ENCODE measurements around the gene SLC27A5.
A peak's percentile ranks its signal among the peaks of the same experiment; 100 is the strongest.
"Not testable (repeated sequence)": the region's sequence is repeated elsewhere in the genome, so short reads cannot be mapped to it uniquely, and the experiment has no call there.

The SLC27A5 gene

DNA sequence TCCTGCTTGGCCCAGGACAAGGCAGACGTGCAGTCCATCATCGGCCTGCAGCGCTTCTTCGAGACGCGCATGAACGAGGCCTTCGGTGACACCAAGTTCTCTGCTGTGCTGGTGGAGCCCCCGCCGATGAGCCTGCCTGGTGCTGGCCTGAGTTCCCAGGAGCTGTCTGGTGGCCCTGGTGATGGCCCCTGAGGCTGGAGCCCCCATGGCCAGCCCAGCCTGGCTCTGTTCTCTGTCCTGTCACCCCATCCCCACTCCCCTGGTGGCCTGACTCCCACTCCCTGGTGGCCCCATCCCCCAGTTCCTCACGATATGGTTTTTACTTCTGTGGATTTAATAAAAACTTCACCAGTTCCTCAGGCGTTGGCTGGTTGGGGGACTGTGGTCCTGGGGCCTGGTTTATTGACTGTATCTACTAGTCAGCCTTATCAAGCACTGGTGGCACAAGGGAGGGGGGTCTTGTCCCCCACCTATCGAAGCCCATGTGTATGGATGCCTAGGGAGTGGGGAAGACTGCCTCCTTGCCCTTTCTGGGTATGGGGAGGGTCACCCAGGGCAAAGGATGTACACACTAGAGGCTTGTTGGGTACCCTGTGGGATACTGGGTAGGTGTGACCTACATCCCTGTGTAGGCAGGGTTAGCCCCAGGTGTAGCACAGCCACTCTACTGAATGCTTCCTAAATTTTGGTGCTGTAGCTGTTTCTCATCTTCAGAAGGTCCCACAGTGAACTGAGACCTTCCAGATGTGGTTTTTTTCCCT, 38.8 kb upstream of the SLC27A5 start:
- DNase-seq (ENCODE audit: low read depth), result no peak

DNA sequence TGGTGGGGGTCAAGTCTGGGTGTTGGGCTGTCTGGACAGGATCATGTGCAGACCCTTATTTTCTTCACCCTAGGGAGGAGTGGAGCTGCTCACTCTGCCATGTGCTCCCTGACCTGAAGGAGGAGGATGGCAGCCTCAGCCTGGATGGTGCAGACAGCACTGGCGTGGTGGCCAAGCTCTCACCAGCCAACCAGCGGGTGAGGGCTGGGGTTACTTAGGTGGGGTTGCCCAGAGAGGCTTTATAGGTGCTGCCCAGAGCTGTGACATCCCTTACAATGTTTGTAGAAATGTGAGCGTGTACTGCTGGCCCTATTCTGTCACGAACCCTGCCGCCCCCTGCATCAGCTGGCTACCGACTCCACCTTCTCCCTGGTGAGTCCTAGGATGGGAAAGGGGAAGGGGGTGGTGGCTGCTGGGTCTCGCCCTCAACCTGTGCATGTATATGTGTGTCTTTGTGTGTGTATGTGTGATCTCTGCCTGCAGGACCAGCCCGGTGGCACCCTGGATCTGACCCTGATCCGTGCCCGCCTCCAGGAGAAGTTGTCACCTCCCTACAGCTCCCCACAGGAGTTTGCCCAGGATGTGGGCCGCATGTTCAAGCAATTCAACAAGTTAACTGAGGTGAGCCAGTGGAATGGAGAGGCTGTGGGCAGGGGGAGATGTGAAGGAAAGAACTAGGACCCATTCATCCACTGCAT, 38.0 kb upstream of the SLC27A5 start:
- no peak for DNase-seq (ENCODE audit: low read depth)

DNA sequence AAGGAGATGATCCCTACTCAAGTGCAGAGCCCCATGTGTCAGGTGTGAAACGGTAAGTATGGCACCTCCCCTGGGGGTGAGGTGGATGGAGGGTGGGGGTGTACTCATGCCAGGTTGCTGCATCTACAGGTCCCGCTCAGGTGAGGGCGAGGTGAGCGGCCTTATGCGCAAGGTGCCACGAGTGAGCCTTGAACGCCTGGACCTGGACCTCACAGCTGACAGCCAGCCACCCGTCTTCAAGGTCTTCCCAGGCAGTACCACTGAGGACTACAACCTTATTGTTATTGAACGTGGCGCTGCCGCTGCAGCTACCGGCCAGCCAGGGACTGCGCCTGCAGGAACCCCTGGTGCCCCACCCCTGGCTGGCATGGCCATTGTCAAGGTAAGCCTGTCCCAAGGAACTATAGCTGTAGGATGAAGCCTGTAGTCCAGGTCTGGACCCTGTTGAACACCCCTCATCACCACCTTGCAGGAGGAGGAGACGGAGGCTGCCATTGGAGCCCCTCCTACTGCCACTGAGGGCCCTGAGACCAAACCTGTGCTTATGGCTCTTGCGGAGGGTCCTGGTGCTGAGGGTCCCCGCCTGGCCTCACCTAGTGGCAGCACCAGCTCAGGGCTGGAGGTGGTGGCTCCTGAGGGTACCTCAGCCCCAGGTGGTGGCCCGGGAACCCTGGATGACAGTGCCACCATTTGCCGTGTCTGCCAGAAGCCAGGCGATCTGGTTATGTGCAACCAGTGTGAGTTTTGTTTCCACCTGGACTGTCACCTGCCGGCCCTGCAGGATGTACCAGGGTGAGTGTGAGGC, 37.3 kb upstream of the SLC27A5 start:
- no peak for DNase-seq (ENCODE audit: low read depth)

DNA sequence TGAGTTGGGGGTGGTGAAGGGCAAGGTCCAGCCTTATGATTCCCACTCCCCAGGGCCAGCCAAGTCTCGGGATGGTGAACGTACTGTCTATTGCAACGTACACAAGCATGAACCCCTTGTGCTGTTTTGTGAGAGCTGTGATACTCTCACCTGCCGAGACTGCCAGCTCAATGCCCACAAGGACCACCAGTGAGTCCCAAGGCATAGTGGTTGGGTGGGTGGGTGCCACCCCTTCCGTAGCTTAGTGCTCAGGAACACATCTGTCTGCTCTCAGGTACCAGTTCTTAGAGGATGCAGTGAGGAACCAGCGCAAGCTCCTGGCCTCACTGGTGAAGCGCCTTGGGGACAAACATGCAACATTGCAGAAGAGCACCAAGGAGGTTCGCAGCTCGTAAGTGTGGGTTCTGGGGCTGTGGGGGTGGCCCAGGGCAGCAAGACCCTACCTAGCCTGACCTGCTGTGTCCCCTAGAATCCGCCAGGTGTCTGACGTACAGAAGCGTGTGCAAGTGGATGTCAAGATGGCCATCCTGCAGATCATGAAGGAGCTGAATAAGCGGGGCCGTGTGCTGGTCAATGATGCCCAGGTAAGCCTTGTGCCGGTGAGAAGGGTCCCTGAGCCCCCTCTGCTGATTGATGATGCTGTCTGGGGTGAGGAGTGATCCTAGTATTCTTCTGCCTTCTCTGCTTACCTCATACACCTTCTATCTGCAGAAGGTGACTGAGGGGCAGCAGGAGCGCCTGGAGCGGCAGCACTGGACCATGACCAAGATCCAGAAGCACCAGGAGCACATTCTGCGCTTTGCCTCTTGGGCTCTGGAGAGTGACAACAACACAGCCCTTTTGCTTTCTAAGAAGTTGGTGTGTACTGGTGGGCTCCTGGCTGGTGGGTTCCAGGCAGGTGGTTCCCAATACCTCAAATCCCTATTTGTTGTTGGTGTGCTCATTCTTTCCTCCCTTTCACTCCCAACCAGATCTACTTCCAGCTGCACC, 35.8 kb upstream of the SLC27A5 start:
- DNase-seq (ENCODE audit: low read depth), result no peak

DNA sequence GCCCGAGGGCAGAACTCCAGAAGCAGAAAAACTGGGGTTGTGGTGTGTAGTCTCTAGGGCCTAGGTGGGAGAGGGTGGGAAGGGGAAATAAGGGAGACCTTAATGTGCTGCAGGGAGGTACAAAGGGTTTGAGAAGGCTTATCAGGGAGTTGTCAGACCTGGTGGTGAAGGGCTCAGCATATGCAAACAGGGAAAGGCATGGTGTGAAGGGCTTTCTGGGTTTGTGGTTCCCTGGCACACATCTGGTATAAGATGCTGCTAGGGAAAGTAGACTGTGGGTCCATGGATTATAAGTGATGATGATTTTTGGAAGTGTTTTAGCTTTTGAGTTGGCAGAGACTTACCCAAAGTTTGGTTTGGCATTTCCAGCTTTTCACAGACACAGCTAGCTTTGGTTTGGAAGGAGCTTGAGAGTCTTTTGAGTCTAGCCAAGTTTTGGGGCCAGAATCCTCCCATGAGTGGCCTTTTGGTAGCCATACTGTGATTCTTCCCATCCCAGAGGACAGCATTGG, 34.3 kb upstream of the SLC27A5 start:
- no peak for DNase-seq (ENCODE audit: low read depth)

DNA sequence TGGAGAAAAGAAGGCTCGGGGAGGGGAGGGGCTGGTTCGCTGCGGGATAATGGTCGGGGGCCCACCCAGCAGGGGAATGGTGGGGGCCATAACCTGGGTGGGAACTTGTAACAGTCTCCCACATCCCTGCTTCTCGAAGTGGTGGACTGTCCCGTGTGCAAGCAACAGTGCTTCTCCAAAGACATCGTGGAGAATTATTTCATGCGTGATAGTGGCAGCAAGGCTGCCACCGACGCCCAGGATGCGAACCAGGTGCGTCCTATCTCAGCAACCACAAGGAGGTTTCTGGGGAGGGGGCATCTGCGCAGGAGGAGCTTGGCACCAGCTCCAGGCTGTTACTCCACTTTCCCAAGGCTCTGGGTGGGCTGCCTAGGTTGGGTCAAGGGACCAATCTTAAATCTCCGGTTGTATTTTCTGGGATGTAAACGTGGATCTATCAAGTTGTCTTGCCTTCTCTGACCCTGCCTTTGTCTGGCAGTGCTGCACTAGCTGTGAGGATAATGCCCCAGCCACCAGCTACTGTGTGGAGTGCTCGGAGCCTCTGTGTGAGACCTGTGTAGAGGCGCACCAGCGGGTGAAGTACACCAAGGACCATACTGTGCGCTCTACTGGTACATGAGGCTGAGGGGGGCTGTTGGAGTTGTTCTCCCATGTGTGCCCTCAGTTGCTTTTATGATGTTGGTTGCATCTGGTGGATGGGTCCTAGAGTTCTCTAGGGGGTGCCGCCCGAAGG, 33.7 kb upstream of the SLC27A5 start:
- no peak for DNase-seq (ENCODE audit: low read depth)

DNA sequence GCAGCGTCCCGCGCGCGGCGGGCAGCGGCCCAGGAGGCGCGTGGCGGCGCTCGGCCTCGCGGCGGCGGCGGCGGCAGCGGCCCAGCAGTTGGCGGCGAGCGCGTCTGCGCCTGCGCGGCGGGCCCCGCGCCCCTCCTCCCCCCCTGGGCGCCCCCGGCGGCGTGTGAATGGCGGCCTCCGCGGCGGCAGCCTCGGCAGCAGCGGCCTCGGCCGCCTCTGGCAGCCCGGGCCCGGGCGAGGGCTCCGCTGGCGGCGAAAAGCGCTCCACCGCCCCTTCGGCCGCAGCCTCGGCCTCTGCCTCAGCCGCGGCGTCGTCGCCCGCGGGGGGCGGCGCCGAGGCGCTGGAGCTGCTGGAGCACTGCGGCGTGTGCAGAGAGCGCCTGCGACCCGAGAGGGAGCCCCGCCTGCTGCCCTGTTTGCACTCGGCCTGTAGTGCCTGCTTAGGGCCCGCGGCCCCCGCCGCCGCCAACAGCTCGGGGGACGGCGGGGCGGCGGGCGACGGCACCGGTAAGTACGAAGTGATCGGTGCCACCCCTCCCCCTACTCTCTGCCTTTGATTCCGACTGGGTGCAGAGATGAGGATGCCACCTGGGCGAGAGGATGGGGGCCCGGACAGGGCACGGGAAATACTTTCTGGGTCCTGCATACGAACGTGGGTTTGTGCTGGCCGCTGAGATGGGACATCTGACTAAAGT, 32.9 kb upstream of the SLC27A5 start:
- peak; percentile 68 for DNase-seq (ENCODE audit: low read depth)

DNA sequence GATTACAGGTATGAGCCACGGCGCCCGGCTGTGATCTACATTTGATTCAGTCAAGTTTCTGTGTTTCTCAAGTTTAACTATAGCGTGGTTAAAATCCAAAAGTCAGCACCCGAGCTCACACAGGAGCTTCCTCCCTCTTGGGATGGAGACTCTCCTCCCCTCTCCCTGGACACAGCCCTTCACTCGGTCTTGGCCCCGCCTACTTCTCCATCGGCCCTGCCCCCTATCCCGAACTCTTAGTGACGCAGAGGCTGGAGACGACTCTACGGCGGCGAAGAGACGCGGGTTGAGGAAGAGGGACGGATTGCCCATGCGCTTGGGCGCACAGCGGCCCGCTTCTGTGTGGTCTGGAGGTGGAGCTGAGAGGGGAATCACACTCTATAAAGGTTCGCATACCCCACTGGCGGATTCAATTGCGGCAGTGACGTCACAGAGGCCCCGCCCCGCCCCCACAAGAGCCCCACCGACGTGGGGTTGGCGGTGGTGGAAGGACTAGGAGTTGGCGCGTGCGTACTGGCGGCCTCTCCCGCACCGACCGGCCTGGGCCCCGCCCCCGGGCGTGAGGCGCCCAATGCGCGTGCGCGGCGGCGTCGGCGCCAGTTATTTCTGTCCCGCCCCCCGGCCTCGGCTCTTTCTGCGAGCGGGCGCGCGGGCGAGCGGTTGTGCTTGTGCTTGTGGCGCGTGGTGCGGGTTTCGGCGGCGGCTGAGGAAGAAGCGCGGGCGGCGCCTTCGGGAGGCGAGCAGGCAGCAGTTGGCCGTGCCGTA, 32.2 kb upstream of the SLC27A5 start, which contains the start of gene TRIM28:
Gene TRIM28, plus strand, starts transcription at position 239 of the 765 bp plus-strand sequence. CDS start 694 bp downstream, outside the sequence.
- peak; percentile 100 for DNase-seq (ENCODE audit: low read depth)

DNA sequence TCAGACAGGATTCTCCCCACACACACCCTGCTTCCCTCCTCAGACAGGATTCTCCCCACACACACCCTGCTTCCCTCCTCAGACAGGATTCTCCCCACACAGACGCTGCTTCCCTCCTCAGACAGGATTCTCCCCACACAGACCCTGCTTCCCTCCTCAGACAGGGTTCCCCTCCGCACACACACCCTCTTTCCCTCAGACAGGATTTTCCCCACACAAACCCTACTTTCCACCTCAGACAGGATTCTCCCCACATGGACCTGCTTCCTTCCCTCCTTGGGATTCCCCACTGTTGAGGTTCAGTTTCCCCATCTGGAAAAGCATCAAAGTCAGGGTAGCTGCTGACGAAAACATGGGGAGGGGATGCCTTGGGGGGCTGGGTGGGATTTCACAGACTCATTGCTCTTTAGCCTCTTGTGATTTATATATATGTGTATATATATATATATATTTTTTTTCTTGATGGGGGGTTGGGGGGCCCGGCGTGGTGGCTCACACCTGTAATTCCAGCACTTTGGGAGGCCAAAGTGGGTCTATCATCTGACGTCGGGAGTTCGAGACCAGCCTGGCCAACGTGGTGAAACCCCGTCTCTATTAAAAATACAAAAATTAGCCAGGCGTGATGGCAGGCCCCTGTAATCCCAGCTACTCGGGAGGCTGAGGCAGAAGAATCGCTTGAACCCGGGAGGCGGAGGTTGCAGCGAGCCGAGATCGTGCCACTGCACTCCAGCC, 31.0 kb upstream of the SLC27A5 start:
- DNase-seq (ENCODE audit: low read depth), result not testable (repeated sequence)

DNA sequence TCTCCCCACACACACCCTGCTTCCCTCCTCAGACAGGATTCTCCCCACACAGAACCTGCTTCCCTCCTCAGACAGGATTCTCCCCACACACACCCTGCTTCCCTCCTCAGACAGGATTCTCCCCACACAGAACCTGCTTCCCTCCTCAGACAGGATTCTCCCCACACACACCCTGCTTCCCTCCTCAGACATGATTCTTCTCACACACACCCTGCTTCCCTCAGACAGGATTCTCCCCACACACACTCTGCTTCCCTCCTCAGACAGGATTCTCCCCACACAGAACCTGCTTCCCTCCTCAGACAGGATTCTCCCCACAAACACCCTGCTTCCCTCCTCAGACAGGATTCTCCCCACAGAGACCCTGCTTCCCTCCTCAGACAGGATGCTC, 27.4 kb upstream of the SLC27A5 start:
- not testable (repeated sequence) for DNase-seq (ENCODE audit: low read depth)

DNA sequence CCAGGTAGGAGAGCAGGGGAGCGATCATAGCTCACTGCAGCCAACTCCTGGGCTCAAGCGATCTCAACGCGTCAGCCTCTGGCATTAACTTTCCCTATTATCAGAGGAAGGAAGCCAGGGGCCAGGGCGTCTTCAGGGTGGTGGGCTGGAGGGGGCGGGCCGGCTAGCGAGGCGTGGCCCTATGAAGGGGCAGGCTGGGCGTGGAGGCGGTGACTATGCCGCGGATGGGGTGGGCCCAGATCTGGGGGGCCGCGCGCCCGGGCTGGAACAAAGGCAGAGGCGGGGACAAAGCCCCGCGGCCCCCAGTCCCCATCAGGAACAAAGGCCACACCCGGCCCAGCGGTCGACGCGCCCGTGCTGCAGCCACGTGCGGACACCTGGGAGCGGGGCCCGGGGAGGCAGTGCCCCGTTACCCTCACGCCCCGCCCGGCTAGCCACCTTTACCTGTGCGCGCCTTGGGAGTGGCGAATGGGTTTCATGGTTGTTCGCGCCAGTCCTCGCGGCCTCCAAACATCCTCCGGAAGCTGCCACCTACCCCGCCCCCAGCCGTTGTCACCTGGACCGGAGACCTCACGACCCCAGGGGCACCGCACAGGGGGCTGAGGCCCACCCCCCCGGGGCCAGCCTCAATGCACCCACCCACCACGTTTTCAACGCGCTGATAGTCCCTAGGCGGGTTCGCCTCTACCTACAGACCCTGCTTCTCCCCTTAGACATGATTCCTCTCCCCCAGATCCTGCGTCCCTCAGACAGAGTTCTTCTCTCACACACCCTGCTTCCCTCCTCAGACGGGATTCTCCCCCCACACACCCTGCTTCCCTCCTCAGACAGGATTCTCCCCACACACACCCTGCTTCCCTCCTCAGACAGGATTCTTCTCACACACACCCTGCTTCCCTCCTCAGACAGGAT, 26.7 kb upstream of the SLC27A5 start:
- no peak for DNase-seq (ENCODE audit: low read depth)

DNA sequence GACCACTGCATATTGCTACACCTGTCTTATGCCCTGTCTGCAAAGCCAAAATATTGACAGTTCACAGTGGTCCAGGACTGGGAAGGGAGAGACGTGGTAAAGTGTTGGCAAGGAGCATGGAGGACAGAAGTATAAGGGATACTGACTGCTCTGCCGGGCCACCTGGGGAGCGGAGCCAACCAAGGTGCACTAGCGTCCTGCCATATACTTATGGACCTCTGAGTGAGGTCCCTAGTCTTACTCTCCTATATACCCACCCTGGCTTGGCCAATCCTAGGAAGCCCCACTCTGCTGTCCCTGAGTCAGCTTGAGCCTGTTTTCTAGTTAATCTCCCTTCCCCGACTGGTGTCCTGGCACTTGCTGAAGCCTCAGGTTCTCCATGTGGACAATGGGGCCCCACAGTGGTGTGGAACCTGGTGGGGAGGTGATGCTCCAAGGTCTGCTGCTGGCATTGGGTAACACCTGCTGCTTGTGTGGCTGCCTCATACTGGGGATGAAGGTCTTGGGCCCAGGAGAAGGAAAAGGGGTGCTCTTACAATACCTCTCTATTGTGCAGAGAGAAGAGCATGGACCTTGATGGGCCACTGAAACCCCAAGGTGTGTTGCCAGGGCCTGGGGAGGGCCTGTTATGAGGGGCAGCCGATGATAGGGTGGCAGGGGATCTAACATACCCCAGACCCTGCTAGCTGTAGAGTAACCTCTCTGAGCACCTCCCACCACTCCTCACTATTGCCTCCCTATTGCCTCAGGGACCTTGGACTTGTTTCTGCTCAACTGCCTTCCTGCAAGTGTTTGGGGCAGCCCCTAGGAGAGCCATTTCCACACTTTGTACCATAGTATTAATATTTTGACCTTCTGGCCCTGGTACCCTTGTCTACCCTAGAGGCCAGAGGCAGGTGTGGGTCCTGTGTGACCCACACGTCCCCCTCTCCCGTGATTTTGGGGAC, 25.3 kb upstream of the SLC27A5 start:
- no peak for DNase-seq (ENCODE audit: low read depth)

DNA sequence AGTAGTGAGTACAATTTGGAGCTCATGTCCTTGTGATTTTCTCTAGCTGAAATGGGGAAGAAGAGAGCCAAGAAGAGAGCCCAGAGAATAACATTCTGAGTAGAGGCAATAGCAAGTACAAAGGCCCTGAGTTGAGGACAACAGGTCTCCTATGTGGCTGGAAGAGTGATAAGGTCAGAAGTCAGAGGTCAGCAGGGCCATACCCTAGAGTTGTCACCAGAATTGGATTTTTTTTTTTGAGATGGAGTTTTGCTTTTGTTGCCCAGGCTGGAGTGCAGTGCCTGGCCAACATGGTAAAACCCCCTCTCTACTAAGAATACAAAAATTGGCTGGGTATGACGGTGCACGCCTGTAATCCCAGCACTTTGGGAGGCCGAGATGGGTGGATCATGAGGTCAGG, 24.1 kb upstream of the SLC27A5 start:
- DNase-seq (ENCODE audit: low read depth), result no peak

DNA sequence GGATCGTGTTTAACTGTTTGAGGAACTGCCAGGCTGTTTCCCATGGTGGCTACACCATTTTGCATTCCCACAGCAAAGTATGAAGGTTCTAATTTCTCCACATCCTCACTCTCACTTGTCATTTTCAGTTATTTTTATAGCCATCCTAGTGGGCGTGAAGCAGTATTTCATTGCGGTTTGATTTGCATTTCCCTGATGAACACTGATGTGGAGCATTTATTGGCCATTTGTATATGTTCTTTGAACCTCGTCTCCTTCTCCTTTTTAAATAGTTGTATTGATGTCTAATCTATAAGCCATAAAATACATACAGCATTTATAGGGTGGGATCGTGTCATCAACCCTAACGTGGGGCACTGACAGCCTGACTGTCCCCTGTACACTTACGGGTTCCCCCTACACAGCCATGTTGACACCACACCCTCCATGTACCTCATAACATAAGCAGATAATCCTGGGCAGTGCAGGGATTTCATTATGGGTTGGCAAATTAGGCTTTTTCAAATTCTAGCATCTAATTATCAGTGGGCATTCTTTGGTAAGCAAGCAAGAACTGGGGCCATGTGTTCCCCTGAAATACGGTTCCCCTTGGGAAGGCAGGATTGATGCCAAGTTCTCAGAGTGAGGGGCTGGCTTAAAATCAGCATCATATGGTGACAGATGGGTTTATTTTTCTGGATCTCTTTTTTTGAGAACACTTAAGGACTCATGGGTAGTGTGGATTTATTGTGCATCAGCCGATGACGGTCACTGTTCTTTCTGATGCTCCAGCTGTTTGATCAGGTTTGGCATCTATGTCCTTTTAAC, 19.4 kb upstream of the SLC27A5 start:
- DNase-seq (ENCODE audit: low read depth), result no peak

DNA sequence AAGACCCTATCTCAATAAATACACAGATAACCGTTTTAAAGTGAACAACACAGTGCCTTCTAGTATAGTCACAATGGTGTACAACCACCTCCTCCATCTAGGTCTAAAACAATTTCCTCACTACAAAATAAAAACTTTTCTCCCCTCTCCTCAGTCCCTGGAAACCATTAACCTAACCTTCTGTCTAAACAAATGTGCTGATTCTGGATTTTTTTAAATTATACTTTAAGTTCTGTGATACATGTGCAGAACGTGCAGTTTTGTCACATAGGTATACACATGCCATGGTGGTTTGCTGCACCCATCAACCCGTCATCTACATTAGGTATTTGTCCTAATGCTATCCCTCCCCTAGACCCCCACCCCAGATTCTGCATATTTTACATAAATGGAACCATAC, 17.6 kb upstream of the SLC27A5 start:
- no peak for DNase-seq (ENCODE audit: low read depth)

Data from stimulated activated CD4-positive, alpha-beta T cell treated with anti-CD3 and anti-CD28 coated beads, Interleukin-2, amount 100 ng/mL, for 4 hours (primary cell).